Esophagus (tissue), 2 donors: ENCODE results near the gene HDAC5. TPM values are rescaled to one million over a fixed set of nuclear protein-coding genes. Genes with fewer than 3 reads are reported as not detected.
"Not testable (repeated sequence)": the region's sequence is repeated elsewhere in the genome, so short reads cannot be mapped to it uniquely, and the experiment has no call there.

Experiments used
- H3K27ac ChIP-seq, 2 donors: one replicate each; pipeline ENCODE4 v1.5.1; 2013; ENCODE audit warnings: low read depth in 2 of 2, mild to moderate bottlenecking in 2 of 2, inconsistent platforms in 1 of 2, low read length in 1 of 2, moderate library complexity in 1 of 2
- H3K27me3 ChIP-seq, 2 donors: one replicate each; pipeline ENCODE4 v1.6.1; 2013; ENCODE audit warnings: low read length in 2 of 2, control low read depth in 1 of 2, mild to moderate bottlenecking in 1 of 2; ENCODE audit not compliant: insufficient read depth in 2 of 2, control insufficient read depth in 1 of 2
- H3K36me3 ChIP-seq, 2 donors: one replicate each; pipeline ENCODE4 v1.6.1; 2013; ENCODE audit warnings: low read length in 1 of 2; ENCODE audit not compliant: control insufficient read depth in 2 of 2, insufficient read depth in 2 of 2
- H3K4me1 ChIP-seq, 2 donors: one replicate each; pipeline ENCODE4 v1.6.1; 2013; ENCODE audit warnings: low read length in 1 of 2; ENCODE audit not compliant: control insufficient read depth in 2 of 2, insufficient read depth in 2 of 2
- H3K4me3 ChIP-seq, 2 donors: one replicate each; pipeline ENCODE4 v1.5.1; 2013; ENCODE audit warnings: low read length in 2 of 2, mild to moderate bottlenecking in 2 of 2, low read depth in 1 of 2, moderate library complexity in 1 of 2
- H3K9me3 ChIP-seq, 2 donors: one replicate each; pipeline ENCODE4 v1.6.1; 2013; ENCODE audit warnings: mild to moderate bottlenecking in 2 of 2, low read depth in 1 of 2, low read length in 1 of 2, moderate library complexity in 1 of 2; ENCODE audit not compliant: control insufficient read depth in 2 of 2, insufficient read depth in 1 of 2
- WGBS, 2 donors: extraction: QIAGEN DNeasy Blood & Tissue Kit; methylation state at CpG; one replicate each; pipeline ENCODE4 v1.1.7; 2013; 5-methylcytosine and 5-hydroxymethylcytosine counted together
- polyA plus RNA-seq, 2 donors: library from polyadenylated mRNA; stranded (reverse); fragments of 200-250 nt; gene quantifications; one replicate each; pipeline ENCODE4 v1.2.3, GENCODE V29; 2013
- donor health status: healthy with polysubstance abuse.
- donor health status: Bipolar disorder and iron deficiency.

Gene HDAC5
- polyA plus RNA-seq, 2 donors = 45.7 to 54.7 TPM

DNA sequence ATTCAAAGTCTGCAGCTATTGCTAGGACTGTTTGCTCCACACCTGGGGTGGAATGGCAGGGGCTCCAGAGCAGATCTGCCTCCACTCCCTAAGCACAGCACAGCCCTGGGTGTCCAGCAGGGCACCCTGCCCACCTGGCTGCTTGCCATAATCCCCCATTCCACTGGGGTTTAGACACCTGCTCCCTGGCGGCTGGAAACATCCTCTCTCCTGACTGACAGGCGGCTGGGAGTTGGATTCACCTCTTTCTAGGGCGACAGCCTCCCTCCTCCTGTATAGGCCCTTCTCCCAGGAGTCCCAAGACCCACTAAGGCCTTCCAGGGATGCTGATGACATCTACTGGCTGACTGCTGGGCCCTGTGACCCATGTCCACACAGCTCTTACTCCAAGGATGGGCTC is 18.0 kb downstream of the HDAC5 start:
- Histone ChIP-seq H3K4me1 (peaks cover 15 to 35% of the 10 kb centered on the region in 2 donors), H3K36me3 (peaks cover 3% of the 10 kb centered on the region in 2 donors), H3K27ac (no peak overlapping the region), H3K27me3 (no peaks in the 10 kb centered on the region), H3K9me3 (no peaks in the 10 kb centered on the region), H3K4me3 (no peak overlapping the region)
- 77 to 84% methylated on average over 3 of the region's 3 CpGs for WGBS, 2 donors

DNA sequence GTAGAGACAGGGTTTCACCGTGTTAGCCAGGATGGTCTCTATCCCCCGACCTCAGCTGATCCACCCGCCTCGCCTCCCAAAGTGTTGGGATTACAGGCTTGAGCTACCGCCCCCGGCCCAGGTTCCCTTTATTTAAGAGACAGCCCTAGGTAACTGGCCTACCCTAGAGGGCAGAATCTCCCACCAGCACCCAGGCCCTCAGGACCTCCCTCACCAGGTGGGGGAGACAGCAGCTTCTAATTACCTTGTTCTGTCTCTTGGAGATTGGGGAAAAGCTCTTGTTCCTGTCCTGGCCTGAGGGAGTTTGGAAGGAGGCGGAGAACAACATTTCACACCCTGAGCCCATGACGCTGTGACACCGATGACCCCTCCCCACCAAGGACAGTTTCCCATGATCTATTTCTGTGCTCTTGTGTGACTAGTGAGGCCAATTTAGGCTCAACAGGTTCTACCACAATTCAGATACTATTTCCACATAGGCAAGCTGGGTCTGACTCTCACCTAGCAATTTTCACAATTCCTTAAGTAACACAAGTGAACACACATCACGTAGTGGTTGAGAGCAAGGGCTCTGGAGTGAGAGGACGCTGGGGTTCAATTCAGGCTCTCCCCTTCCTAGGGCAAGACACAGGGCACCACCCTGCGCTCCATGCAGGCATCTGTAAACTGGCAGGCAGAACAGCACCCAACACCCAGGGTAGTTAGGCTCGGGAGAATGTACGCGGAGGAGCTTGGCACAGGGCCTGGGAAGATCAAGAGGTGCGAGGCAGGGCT is 20.4 kb downstream of the HDAC5 start:
- Histone ChIP-seq H3K27ac (peak overlapping the region; percentile 89 to 93), H3K27me3 (no peaks in the 10 kb centered on the region), H3K4me3 (no peak overlapping the region), H3K9me3 (no peaks in the 10 kb centered on the region), H3K4me1 (peaks cover 6 to 20% of the 10 kb centered on the region in 2 donors), H3K36me3 (peaks cover 3 to 6% of the 10 kb centered on the region in 2 donors)
- 65 to 68% methylated on average over 16 of the region's 16 CpGs for WGBS, 2 donors

DNA sequence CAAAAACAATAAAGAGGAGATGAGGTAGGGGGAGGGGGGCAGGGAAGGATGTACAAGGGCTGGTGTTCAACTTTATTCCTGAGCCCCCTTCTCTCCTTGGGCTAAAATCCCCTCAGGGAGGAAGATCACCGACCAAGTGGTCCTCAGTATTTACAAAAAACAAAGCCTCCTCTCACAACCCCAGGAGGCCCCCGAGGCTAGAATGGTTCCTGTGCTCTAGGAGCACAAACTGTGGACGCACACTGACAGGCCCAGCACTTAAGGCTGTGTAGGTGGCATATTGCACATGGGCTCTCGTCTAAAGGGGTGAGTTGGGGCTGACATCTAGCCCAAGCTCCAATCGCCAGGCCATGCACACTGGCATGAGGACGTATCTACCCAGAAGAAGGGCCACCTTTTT is 21.6 kb downstream of the HDAC5 start:
- H3K4me3 ChIP-seq, H3K36me3 ChIP-seq, H3K27me3 ChIP-seq, H3K9me3 ChIP-seq: not testable (repeated sequence)
- Histone ChIP-seq H3K27ac (peak overlapping the region in 1 of 2 donors; percentile 33), H3K4me1 (peaks cover 11 to 27% of the 10 kb centered on the region in 2 donors)
- WGBS, 2 donors = 81 to 82% methylated on average over 6 of the region's 6 CpGs

DNA sequence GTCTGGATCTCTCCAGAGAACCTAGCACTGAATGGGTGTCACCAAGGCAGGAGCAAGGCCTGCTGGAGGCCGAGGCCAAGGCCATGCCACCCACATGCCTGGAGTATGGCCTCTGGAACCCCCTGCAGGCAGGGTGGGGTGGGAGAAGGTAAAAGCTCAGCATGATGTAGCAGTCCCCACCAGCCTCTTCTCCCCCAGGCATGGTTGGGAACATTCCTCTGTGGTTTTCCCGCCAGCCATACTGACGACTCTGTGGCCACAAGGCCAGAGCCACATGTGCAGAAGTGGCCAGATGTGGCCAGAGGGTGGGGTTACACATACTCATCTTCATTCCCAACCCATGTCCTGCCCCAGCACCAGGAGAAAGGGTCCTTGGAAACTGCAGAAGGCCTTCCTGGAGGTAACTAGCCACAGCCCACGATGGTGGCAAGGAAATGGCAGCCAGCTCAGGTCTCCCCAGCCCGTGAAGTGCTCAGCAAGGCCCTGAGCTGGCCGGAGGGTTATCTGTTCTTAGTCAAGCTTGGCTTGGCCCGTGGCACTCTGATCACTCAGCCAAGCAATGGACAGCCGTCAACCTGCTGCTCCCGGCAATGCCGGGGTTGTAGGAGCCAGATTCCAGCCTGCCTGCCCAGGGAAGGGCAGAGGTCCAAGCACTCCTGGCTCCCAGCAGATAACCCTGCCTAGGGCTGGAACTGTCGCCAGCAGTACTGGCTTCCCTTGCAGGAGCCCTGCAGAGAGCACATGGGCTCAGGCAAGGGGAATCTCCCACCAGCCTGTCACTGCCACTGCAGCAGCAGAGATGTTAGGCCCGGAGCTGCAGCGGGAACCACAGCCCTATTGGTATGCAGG is 26.1 kb downstream of the HDAC5 start:
- Histone ChIP-seq H3K9me3 (no peaks in the 10 kb centered on the region), H3K4me1 (peaks cover 14 to 22% of the 10 kb centered on the region in 2 donors), H3K27ac (peak overlapping the region; percentile 74 to 79), H3K27me3 (no peaks in the 10 kb centered on the region), H3K4me3 (no peak overlapping the region), H3K36me3 (peaks cover 0 to 17% of the 10 kb centered on the region in 2 donors)
- WGBS, 2 donors = 45 to 50% methylated on average over 13 of the region's 13 CpGs

DNA sequence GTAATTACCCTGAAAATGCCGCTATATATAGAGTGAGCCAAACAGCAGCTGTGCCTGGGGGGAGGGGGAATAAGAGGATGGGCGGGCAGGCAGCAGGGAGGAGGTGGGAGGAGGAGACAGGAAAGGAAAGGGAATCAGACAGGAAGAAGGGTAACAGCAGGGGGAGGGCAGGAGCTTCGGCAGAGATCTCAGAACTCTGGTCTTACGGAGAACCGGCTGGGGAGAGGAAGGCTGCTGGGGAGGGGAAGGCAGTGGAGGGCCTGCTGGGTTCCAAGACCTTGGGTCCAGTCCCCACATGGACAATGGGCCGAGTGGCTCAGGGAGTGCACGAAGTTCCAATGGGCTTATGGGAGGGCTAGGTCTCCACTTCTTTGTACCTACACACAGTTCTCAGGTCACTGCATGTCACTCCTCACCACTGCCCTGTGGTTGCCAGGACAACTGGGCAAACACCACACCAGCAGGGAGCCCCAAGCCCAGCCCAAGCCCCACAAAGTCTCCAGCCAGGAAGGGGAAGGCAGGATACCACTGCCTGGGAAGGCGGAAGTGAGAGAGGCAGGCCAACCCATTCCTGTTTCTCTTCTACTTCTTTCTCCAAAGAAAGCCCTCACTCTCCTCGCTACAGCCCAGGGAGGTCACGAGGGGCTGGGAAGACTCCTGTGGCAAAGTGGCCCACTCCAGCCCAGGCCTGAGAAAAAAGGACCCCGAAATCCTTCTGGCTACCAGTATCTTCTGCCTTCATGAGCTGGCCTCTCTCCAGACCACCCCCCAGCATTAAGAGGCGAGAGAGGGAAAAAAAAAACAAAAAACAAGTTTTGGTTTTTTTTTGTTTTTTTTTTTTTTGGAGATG is 27.6 kb downstream of the HDAC5 start:
- H3K9me3 ChIP-seq = no peaks in the 10 kb centered on the region
- 16 to 20% methylated on average over 12 of the region's 12 CpGs for WGBS, 2 donors
- no peaks in the 10 kb centered on the region for H3K27me3 ChIP-seq
- no peak overlapping the region for H3K4me3 ChIP-seq
- H3K27ac ChIP-seq = peak overlapping the region; percentile 78 to 97
- H3K4me1 ChIP-seq = peaks cover 14 to 22% of the 10 kb centered on the region in 2 donors
- H3K36me3 ChIP-seq = peaks cover 8 to 31% of the 10 kb centered on the region in 2 donors

DNA sequence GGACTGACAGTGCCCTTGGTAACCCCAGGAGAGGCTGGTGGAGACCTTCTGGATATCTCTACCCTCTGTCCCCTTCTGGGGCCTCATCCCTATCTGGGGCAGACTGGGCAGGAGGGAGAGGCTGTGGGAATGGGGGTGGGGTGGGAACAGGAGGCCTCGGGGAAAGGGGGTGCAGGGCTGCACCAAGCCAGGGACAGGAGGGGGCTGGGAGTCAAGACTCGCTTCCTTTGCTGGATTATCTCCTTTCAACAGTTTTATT is 28.1 kb downstream of the HDAC5 start:
- 10 to 27% methylated on average over 2 of the region's 2 CpGs for WGBS, 2 donors
- Histone ChIP-seq H3K9me3 (no peaks in the 10 kb centered on the region), H3K36me3 (peaks cover 8 to 31% of the 10 kb centered on the region in 2 donors), H3K4me1 (peaks cover 14 to 22% of the 10 kb centered on the region in 2 donors), H3K27me3 (no peaks in the 10 kb centered on the region), H3K4me3 (no peak overlapping the region), H3K27ac (peak overlapping the region; percentile 78 to 97)

DNA sequence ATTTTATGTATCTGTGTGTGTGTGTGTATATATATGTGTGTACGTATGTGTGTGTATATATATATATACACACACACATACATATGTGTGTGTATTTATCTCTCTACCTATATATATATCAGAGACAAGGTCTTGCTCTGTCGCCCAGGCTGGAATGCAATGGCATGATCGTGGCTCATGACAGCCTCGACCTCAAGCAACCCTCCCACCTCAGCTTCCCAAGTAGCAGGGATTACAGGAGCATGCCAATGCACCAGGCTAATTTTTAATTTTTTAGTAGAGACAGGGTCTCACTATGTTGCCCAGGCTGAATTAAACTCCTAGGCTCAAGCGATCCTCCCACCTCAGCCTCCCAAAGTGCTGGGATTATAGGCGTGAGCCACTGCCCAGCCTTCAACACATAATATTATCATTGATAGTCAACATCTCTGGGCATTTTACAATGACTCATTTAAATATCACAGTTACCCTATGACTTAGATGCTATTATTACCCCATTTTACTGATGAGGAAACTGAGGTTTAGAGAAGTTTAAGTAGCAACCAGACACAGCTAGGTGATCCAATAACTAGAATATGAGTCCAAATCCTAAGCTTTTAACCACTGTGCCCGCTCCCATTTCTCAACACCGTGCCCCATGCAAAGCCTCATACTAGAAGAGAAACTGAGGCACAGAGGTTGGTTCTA is 28.6 kb downstream of the HDAC5 start:
- no peaks in the 10 kb centered on the region for H3K9me3 ChIP-seq
- WGBS, 2 donors = 85 to 86% methylated on average over 8 of the region's 8 CpGs
- peaks cover 8 to 31% of the 10 kb centered on the region in 2 donors for H3K36me3 ChIP-seq
- H3K27ac ChIP-seq = peak overlapping the region; percentile 78 to 97
- H3K27me3 ChIP-seq = no peaks in the 10 kb centered on the region
- H3K4me3 ChIP-seq = no peak overlapping the region
- H3K4me1 ChIP-seq = peaks cover 14 to 22% of the 10 kb centered on the region in 2 donors

DNA sequence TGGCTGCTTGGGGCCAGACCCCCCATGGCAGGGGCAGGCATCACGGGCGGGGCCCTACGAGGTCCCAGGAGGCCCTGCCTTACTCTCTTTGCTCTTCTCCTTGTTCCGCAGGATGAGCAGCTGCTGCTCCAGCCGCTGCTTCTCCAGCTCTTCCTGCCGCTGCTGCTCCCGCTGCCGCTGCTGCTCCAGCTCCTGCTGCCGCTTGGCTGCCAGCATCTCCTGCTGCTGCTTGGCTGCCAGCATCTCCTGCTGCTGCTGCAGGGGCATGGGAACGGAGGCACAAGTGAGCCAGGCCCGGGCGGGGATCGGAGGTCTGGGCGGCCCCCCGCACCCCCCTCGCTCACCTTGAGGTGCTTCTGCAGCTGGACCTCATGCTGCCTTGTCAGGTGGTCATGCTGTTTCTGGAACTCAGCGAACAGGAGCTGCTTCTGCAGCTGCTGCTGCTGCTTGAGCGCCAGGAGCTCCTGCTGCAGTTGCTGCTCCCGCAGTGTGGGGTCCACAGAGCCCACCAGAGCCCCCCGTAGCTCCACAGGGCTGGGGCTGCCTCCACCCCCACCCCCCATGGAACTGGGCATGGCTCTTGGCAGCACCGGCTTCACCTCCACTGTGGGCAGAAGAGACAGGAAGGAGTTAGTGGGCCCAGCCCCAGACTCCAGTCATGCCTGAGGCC is 30.1 kb downstream of the HDAC5 start:
- peaks cover 10 to 30% of the 10 kb centered on the region in 2 donors for H3K36me3 ChIP-seq
- WGBS, 2 donors = 89 to 93% methylated on average over 21 of the region's 21 CpGs
- peaks cover 14 to 19% of the 10 kb centered on the region in 2 donors for H3K4me1 ChIP-seq
- no peaks in the 10 kb centered on the region for H3K27me3 ChIP-seq
- no peaks in the 10 kb centered on the region for H3K9me3 ChIP-seq
- H3K4me3 ChIP-seq = no peak overlapping the region
- H3K27ac ChIP-seq = no peak overlapping the region
